Neural cell (in vitro differentiated cells): ENCODE measurements around the gene DEPDC5. TPM values are rescaled to one million over a fixed set of nuclear protein-coding genes. Genes with fewer than 3 reads are reported as not detected.

ENCODE experiments used
- H2AFZ ChIP-seq: fragments of 200-600, 300-800 bp; sonication (generic), shearing (Covaris generic); 2 replicates; pipeline ENCODE4 v1.6.0; 2014; ENCODE audit warnings: low read depth, mild to moderate bottlenecking, antibody characterized with exemption, low read length, moderate library complexity
- H3F3A ChIP-seq: fragments of 200-600 bp; shearing (Covaris generic); 2 replicates; pipeline ENCODE4 v1.6.1; 2016; ENCODE audit warnings: mild to moderate bottlenecking, moderate library complexity, mixed read lengths, antibody characterized with exemption, low read length; ENCODE audit not compliant: insufficient read depth, poor library complexity, severe bottlenecking
- H3K27ac ChIP-seq: fragments of 200-600, 300-800 bp; sonication (generic), shearing (Covaris generic); 2 replicates; pipeline ENCODE4 v1.5.1; 2014; ENCODE audit warnings: mild to moderate bottlenecking, low read length, moderate library complexity
- H3K27me3 ChIP-seq: fragments of 300-800, 200-600 bp; sonication (generic), shearing (Covaris generic); 2 replicates; pipeline ENCODE4 v1.6.0; 2014; ENCODE audit warnings: mild to moderate bottlenecking, low read depth, low read length, moderate library complexity; ENCODE audit not compliant: insufficient read depth
- H3K36me3 ChIP-seq: fragments of 300-800, 200-600 bp; sonication (generic), shearing (Covaris generic); 2 replicates; pipeline ENCODE4 v1.5.1; 2014; ENCODE audit warnings: mild to moderate bottlenecking, antibody characterized with exemption, low read length, moderate library complexity; ENCODE audit not compliant: insufficient read depth
- H3K4me2 ChIP-seq: fragments of 300-800, 200-600 bp; sonication (generic), shearing (Covaris generic); 2 replicates; pipeline ENCODE4 v1.6.0; 2014; ENCODE audit warnings: mild to moderate bottlenecking, low read length
- H3K4me3 ChIP-seq: fragments of 300-800, 200-600 bp; sonication (generic), shearing (Covaris generic); 2 replicates; pipeline ENCODE4 v1.5.1; 2014; ENCODE audit warnings: mild to moderate bottlenecking, low read length, moderate library complexity
- H3K79me2 ChIP-seq: fragments of 200-600 bp; shearing (Covaris generic); replicated peaks from 2 replicates; pipeline ENCODE4 v1.6.0; 2014; ENCODE audit warnings: mild to moderate bottlenecking, low read length, moderate library complexity; ENCODE audit not compliant: insufficient read depth
- H3K9ac ChIP-seq: fragments of 300-800, 200-600 bp; sonication (generic), shearing (Covaris generic); 2 replicates; pipeline ENCODE4 v1.6.1; 2016; ENCODE audit warnings: mild to moderate bottlenecking, low read length, mixed read lengths
- H3K9me2 ChIP-seq: fragments of 200-600 bp; shearing (Covaris generic); 2 replicates; pipeline ENCODE4 v1.6.1; 2016; ENCODE audit warnings: mild to moderate bottlenecking, low read length, mixed read lengths; ENCODE audit not compliant: insufficient read depth
- H3K9me3 ChIP-seq: fragments of 200-600, 300-800 bp; sonication (generic), shearing (Covaris generic); 2 replicates; pipeline ENCODE4 v1.6.1; 2016; ENCODE audit warnings: mild to moderate bottlenecking, mixed run types, low read length, moderate library complexity, mixed read lengths
- H4K20me1 ChIP-seq: fragments of 200-600 bp; shearing (Covaris generic); 2 replicates; pipeline ENCODE4 v1.6.1; 2016; ENCODE audit warnings: mild to moderate bottlenecking, mixed run types; ENCODE audit not compliant: insufficient read depth
- CTCF ChIP-seq: fragments of 450-650 bp; IDR thresholded peaks from 2 replicates; pipeline ENCODE4 v1.5.1; 2014; ENCODE audit warnings: antibody characterized with exemption, mild to moderate bottlenecking, moderate library complexity; ENCODE audit not compliant: poor library complexity, severe bottlenecking
- EP300 ChIP-seq: fragments of 450-650 bp; conservative IDR thresholded peaks from 2 replicates; pipeline ENCODE4 v1.6.1; 2014; ENCODE audit warnings: antibody characterized with exemption, mild to moderate bottlenecking, moderate library complexity; ENCODE audit not compliant: poor library complexity, severe bottlenecking
- EZH2 ChIP-seq: fragments of 200-600, 300-800 bp; shearing (Covaris generic), sonication (generic); IDR thresholded peaks from 2 replicates; pipeline ENCODE4 v1.6.1; 2014; ENCODE audit warnings: antibody characterized with exemption, low read length, borderline replicate concordance, mild to moderate bottlenecking; ENCODE audit not compliant: insufficient read depth, poor library complexity, severe bottlenecking
- MXI1 ChIP-seq: fragments of 450-650 bp; conservative IDR thresholded peaks from 2 replicates; pipeline ENCODE4 v1.6.1; 2014; ENCODE audit warnings: antibody characterized with exemption, mild to moderate bottlenecking; ENCODE audit not compliant: poor library complexity, severe bottlenecking
- POLR2AphosphoS5 ChIP-seq: IDR thresholded peaks from 2 replicates; pipeline ENCODE4 v1.6.1; 2012
- RAD21 ChIP-seq: fragments of 450-650 bp; conservative IDR thresholded peaks from 2 replicates; pipeline ENCODE4 v1.6.1; 2014; ENCODE audit warnings: antibody characterized with exemption, mild to moderate bottlenecking, moderate library complexity
- REST ChIP-seq: IDR thresholded peaks from 2 replicates; pipeline ENCODE4 v1.6.1; 2012; ENCODE audit warnings: borderline replicate concordance
- SMC3 ChIP-seq: fragments of 450-650 bp; conservative IDR thresholded peaks from 2 replicates; pipeline ENCODE4 v1.6.1; 2014; ENCODE audit warnings: antibody characterized with exemption, mild to moderate bottlenecking, moderate library complexity; ENCODE audit not compliant: poor library complexity
- TAF1 ChIP-seq: IDR thresholded peaks from 2 replicates; pipeline ENCODE4 v1.6.1; 2012; ENCODE audit warnings: low read depth
- polyA plus RNA-seq: library from polyadenylated mRNA; depleted of rRNA; stranded (reverse); fragments of >200 nt; gene quantifications from 2 replicates; pipeline ENCODE4 v1.2.3, GENCODE V29; 2014

Gene DEPDC5
- polyA plus RNA-seq, 1 donor from 2014 or later: 11.3 TPM

- no peak overlapping the region for H3K4me3 ChIP-seq
- H3F3A ChIP-seq: no peaks in the 10 kb centered on the region
- H2AFZ ChIP-seq: no peak overlapping the region
- H4K20me1 ChIP-seq: no peaks in the 10 kb centered on the region
- no peaks in the 10 kb centered on the region for H3K9me3 ChIP-seq
- TF ChIP-seq EZH2: no peak
- no peak for TF ChIP-seq CTCF
- no peak for TF ChIP-seq SMC3
- no peak for TF ChIP-seq MXI1
- no peak for TF ChIP-seq RAD21
- TF ChIP-seq POLR2AphosphoS5: no peak
- TF ChIP-seq TAF1: no peak
- no peaks in the 10 kb centered on the region for H3K27me3 ChIP-seq
- no peak overlapping the region for H3K27ac ChIP-seq
- no peak overlapping the region for H3K4me2 ChIP-seq
- peaks cover 23% of the 10 kb centered on the region for H3K79me2 ChIP-seq
- H3K9ac ChIP-seq: no peak overlapping the region
- no peaks in the 10 kb centered on the region for H3K9me2 ChIP-seq
- H3K36me3 ChIP-seq: no peaks in the 10 kb centered on the region
Observed at GRCh38 chr22:31730344-31730711, 23.5 kb upstream of the DEPDC5 start.

GRCh38 chr22:31732089-31732829, 21.6 kb upstream of the DEPDC5 start:
- H3K79me2 ChIP-seq: peaks cover 22% of the 10 kb centered on the region
- no peaks in the 10 kb centered on the region for H3K27me3 ChIP-seq
- H3K9ac ChIP-seq: no peak overlapping the region
- H3F3A ChIP-seq: no peaks in the 10 kb centered on the region
- H3K4me3 ChIP-seq: no peak overlapping the region
- H2AFZ ChIP-seq: no peak overlapping the region
- no peak overlapping the region for H3K4me2 ChIP-seq
- no peaks in the 10 kb centered on the region for H4K20me1 ChIP-seq
- H3K27ac ChIP-seq: no peak overlapping the region
- no peak for TF ChIP-seq EZH2
- no peak for TF ChIP-seq REST
- no peak for TF ChIP-seq EP300
- no peak for TF ChIP-seq TAF1
- no peak for TF ChIP-seq SMC3
- TF ChIP-seq RAD21: no peak
- TF ChIP-seq POLR2AphosphoS5: no peak
- TF ChIP-seq CTCF: no peak
- no peak for TF ChIP-seq MXI1
- H3K36me3 ChIP-seq: no peaks in the 10 kb centered on the region
- no peaks in the 10 kb centered on the region for H3K9me2 ChIP-seq
- no peaks in the 10 kb centered on the region for H3K9me3 ChIP-seq
